ENCODE data around the gene VEGFD. TPM values are rescaled to one million over a fixed set of nuclear protein-coding genes. Genes with fewer than 3 reads are reported as not detected.

VEGFD gene
- total and polyA plus RNA-seq, 9 of the 15 experiments (the other 6 are each of a cell fraction or from before 2014, with no cell fraction given), result 0.03 TPM; not detected in 8

- Histone ChIP-seq H2AFZ (ENCODE audit: low read depth, low read length) (no peak overlapping the region), H3K9ac (ENCODE audit: insufficient read depth in 1 of 2, low read depth in 2 of 2, low read length in 2 of 2) (no peak overlapping the region), H3K4me1 (replicated peaks in 1 of 2; ENCODE audit: control insufficient read depth in 2 of 2, insufficient read depth in 2 of 2, low read length in 2 of 2) (no peaks in the 10 kb centered on the region), H3K4me3 (no peak overlapping the region), H3K9me3 (replicated peaks; ENCODE audit: control insufficient read depth, insufficient read depth, low read depth, low read length) (no peaks in the 10 kb centered on the region), H3K9me1 (ENCODE audit: control insufficient read depth, insufficient read depth, low read length) (no peaks in the 10 kb centered on the region), H4K20me1 (replicated peaks; ENCODE audit: control insufficient read depth, insufficient read depth, low read length) (no peaks in the 10 kb centered on the region), H3K36me3 (ENCODE audit: control insufficient read depth, insufficient read depth, low read length) (peaks cover 48% of the 10 kb centered on the region), H3K79me2 (ENCODE audit: control insufficient read depth, insufficient read depth, low read length) (no peaks in the 10 kb centered on the region), H3K27ac (ENCODE audit: extremely low read depth, low read depth, low read length) (no peak overlapping the region), H3K27me3 (ENCODE audit: control insufficient read depth in 2 of 2, insufficient read depth in 2 of 2, low read length in 2 of 2) (no peaks in the 10 kb centered on the region), H3K4me2 (ENCODE audit: insufficient read depth, low read length) (no peak overlapping the region)
- in situ Hi-C loops (cut with MboI) (no loop called here), intact Hi-C loops (cut with micrococcal nuclease) (no loop called here)
- FAIRE-seq (no peak), DNase-seq (ENCODE audit: extremely low read depth in 1 of 4, low spot score in 3 of 4) (no peak), ATAC-seq (no peak)
- TF ChIP-seq MTF1 (CRISPR knock-in tag; IDR thresholded peaks at IDR 0.05; ENCODE audit: borderline replicate concordance) (no peak), RBM25 (IDR thresholded peaks at IDR 0.05; ENCODE audit: low read depth, low read length, severe bottlenecking) (no peak), ZNF507 (tag; conservative IDR thresholded peaks at IDR 0.05) (no peak)
- BruUV-seq (replicated peaks), result no TSS peak
- ChIA-PET CTCF (ENCODE audit: low intra/inter-chr PET ratio) (no interaction called here), POLR2A (interaction anchor here (0.6 kb wide), 1 partner anchor 21 kb away, joined by 3 read pairs; no protein-coding TSS in a partner anchor)
- WGBS (ENCODE audit: insufficient coverage, low coverage, missing lambda C conversion rate), result 88% methylated on average over 5 of the region's 5 CpGs
Measured at GRCh38 chrX:15322472-15322871, 61.7 kb downstream of the VEGFD start.

GRCh38 chrX:15322072-15322471, 62.1 kb downstream of the VEGFD start:
- Histone ChIP-seq H3K27ac (ENCODE audit: extremely low read depth, low read depth, low read length) (no peak overlapping the region), H4K20me1 (replicated peaks; ENCODE audit: control insufficient read depth, insufficient read depth, low read length) (no peaks in the 10 kb centered on the region), H3K79me2 (ENCODE audit: control insufficient read depth, insufficient read depth, low read length) (no peaks in the 10 kb centered on the region), H3K4me3 (no peak overlapping the region), H3K27me3 (ENCODE audit: control insufficient read depth in 2 of 2, insufficient read depth in 2 of 2, low read length in 2 of 2) (no peaks in the 10 kb centered on the region), H3K4me1 (replicated peaks in 1 of 2; ENCODE audit: control insufficient read depth in 2 of 2, insufficient read depth in 2 of 2, low read length in 2 of 2) (no peaks in the 10 kb centered on the region), H3K4me2 (ENCODE audit: insufficient read depth, low read length) (no peak overlapping the region), H3K9me1 (ENCODE audit: control insufficient read depth, insufficient read depth, low read length) (no peaks in the 10 kb centered on the region), H3K9me3 (replicated peaks; ENCODE audit: control insufficient read depth, insufficient read depth, low read depth, low read length) (no peaks in the 10 kb centered on the region), H2AFZ (ENCODE audit: low read depth, low read length) (no peak overlapping the region), H3K9ac (ENCODE audit: insufficient read depth in 1 of 2, low read depth in 2 of 2, low read length in 2 of 2) (no peak overlapping the region), H3K36me3 (ENCODE audit: control insufficient read depth, insufficient read depth, low read length) (peaks cover 48% of the 10 kb centered on the region)
- ATAC-seq, result no peak
- ChIA-PET POLR2A (interaction anchor here (0.6 kb wide), 1 partner anchor 22 kb away, joined by 3 read pairs; no protein-coding TSS in a partner anchor), CTCF (ENCODE audit: low intra/inter-chr PET ratio) (no interaction called here)
- FAIRE-seq, result no peak
- in situ Hi-C loops (cut with MboI), result no loop called here
- no TSS peak for BruUV-seq (replicated peaks)
- DNase-seq (ENCODE audit: extremely low read depth in 1 of 4, low spot score in 3 of 4), result no peak
- intact Hi-C loops (cut with micrococcal nuclease), result no loop called here
- 70% methylated on average over 2 of the region's 3 CpGs for WGBS (ENCODE audit: insufficient coverage, low coverage, missing lambda C conversion rate)
- TF ChIP-seq SMARCC2 (IDR thresholded peaks at IDR 0.05; ENCODE audit: low read depth) (no peak), HDGF (IDR thresholded peaks at IDR 0.05) (no peak), MNT (conservative IDR thresholded peaks at IDR 0.05) (no peak), GTF2E2 (tag; IDR thresholded peaks at IDR 0.05) (no peak), SMAD1 (IDR thresholded peaks at IDR 0.05; ENCODE audit: low read depth, low read length, partially characterized antibody) (no peak)
- TF ChIP-seq, protein P1, sequence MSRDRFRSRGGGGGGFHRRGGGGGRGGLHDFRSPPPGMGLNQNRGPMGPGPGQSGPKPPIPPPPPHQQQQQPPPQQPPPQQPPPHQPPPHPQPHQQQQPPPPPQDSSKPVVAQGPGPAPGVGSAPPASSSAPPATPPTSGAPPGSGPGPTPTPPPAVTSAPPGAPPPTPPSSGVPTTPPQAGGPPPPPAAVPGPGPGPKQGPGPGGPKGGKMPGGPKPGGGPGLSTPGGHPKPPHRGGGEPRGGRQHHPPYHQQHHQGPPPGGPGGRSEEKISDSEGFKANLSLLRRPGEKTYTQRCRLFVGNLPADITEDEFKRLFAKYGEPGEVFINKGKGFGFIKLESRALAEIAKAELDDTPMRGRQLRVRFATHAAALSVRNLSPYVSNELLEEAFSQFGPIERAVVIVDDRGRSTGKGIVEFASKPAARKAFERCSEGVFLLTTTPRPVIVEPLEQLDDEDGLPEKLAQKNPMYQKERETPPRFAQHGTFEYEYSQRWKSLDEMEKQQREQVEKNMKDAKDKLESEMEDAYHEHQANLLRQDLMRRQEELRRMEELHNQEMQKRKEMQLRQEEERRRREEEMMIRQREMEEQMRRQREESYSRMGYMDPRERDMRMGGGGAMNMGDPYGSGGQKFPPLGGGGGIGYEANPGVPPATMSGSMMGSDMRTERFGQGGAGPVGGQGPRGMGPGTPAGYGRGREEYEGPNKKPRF (IDR thresholded peaks at IDR 0.05; ENCODE audit: low read depth, low read length), result no peak
